Ammon's horn (tissue), 1 donor: Measurements from ENCODE around the gene CFAP43.

Experiments
- DNase-seq: peaks from one replicate; pipeline ENCODE4 v3.0.0-alpha.2; 2016; ENCODE audit warnings: low spot score

Gene CFAP43, protein sequence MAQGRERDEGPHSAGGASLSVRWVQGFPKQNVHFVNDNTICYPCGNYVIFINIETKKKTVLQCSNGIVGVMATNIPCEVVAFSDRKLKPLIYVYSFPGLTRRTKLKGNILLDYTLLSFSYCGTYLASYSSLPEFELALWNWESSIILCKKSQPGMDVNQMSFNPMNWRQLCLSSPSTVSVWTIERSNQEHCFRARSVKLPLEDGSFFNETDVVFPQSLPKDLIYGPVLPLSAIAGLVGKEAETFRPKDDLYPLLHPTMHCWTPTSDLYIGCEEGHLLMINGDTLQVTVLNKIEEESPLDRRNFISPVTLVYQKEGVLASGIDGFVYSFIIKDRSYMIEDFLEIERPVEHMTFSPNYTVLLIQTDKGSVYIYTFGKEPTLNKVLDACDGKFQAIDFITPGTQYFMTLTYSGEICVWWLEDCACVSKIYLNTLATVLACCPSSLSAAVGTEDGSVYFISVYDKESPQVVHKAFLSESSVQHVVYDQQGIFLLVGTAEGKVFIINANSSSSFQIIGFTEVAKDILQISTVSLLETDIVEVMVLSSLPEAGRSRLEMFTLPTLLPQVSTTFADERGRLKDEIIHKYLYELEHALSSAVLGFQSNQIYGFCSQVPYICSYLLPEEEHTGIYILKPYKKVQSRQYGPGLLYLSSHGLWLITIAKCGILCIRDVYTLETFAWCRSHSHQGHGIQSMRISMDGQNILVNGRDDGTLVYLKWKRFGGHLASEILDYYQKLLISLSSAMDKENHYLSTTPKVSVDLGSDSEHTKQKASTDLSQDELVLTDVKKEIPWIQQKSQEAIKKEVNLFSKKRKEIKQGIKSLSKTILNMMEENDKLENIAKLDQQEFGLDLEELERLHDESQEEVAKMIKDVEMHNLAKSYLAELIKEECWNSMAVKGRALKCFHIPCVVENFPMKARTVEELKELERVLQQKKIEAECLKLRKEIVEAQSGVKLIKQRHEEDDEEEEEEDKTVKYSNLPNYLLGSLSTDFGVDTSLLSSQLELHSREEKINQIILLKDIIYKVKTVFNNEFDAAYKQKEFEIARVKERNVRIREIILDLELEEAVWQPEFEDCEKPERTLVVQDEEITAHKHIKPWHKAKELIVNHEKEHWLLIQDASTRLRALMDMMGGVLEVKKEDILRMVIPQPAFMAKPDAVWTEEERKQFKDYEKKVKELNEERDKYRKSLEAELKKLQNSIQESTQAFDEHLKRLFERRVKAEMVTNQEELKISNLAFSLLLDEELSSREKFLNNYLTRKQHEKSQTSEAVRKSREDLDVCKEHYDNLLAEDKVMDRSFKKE (N-terminal part only)

GRCh38 chr10:104231784-104232612 is at the start of gene CFAP43:
CFAP43 (minus strand) TSS chr10:104232364; CDS start chr10:104232246, 118 bp downstream.
- DNase-seq: peak; percentile 98

- DNase-seq: no peak
Measured at GRCh38 chr10:104281694-104282093, 49.5 kb upstream of the CFAP43 start.

- DNase-seq: no peak
Measured at GRCh38 chr10:104279550-104280259, 47.5 kb upstream of the CFAP43 start.

GRCh38 chr10:104277785-104278184 is 45.6 kb upstream of the CFAP43 start:
- DNase-seq: no peak

DNA sequence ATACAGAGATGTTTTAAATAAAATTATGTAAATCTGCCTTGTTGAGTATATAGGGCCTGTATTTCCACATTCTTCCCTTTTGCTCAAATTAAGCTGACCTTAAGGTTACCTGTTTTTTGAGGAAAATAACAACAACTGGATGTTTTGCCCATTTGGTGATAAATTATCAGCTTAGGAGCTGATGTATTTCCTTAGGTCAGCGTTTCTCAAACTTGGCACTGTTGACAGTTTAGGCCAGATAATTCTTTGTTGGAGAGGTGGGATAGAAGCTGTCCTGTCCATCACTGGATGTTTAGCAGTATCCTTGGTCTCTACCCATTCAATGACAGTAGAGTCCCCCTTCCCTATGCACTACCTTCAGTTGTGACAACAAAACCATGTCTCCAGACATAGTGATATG is 44.0 kb upstream of the CFAP43 start:
- no peak for DNase-seq

GRCh38 chr10:104274762-104275721 is 42.9 kb upstream of the CFAP43 start:
- DNase-seq: peak; percentile 67

GRCh38 chr10:104273899-104274575 is 41.9 kb upstream of the CFAP43 start:
- no peak for DNase-seq

GRCh38 chr10:104273286-104273685 is 41.1 kb upstream of the CFAP43 start:
- no peak for DNase-seq

DNA sequence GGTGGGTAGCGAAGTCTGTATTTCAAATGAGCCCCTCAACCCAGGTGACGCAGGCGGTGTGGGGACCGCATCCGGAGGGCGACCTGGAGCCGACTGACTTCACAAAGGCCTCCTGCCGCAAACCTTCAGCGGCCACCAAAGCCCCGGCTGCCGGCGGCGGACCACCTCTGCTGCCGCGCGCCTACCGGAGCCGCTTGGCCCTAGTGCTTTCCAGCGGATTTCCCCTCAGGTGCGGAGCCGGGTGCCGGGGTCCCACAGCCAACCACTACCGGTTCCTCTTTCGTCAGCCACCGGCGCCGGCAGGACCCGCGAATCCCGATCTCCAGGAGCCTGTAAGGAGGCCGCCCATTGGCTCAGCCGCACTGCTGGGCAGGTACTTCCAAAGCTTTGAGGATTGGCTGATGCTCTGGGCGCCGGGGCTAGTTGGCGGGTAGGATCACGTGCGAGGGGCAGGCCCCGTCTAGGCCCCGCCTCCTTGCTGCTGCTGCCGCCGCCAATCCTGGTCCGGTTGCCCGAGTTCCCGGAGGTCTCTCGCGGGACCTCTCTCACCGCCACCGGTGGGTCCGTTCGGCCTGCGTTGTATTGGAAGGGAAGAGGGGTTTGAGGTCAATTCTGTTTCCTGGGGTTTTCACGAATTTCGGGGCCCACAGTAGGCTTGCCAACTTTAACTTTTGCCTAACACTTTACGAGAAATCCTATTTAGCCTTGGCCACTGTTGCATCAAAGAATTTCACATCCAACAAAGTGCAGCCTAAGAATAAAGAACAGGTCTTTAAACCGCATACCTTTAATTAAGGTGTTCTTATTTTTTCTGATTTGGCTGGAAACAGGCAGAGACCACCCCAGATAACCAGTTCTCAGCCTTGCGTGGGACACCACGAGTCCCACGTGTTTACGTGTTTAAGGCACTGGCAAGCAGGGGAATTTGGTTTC is 36.8 kb upstream of the CFAP43 start, which contains the start of gene GSTO2:
Gene GSTO2, plus strand, starts transcription at position 472 of the 933 bp plus-strand sequence. CDS start 5,732 bp downstream, outside the sequence.
- peak; percentile 99 for DNase-seq

GRCh38 chr10:104268405-104268712 is 36.2 kb upstream of the CFAP43 start:
- no peak for DNase-seq

DNA sequence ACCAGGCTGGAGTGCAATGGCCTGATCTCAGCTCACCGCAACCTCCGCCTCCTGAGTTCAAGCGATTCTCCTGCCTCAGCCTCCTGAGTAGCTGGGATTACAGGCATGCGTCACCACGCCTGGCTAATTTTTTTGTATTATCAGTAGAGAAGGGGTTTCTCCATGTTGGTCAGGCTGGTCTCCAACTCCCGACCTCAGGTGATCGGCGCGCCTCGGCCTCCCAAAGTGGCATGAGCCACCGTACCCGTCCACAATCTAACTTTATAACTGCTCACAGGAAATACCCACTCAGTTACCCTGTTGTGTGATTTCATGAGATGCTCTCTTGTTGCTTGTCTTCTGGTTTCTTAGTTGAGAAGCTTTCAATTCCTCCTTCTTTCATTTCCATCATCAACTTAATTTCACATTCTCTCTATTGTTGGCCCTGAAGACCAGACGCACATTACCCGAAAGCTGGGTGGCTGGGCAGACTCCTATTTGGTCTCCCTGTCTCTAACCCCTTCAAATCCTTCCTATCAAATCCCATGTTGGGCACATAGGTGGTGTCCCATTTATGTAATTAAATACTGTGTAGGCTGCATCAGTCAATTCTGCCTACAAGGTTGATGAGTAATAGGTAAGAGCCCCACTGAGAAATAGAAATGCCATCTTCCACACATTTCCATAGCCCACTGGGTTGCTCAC is 35.7 kb upstream of the CFAP43 start:
- DNase-seq: no peak

DNA sequence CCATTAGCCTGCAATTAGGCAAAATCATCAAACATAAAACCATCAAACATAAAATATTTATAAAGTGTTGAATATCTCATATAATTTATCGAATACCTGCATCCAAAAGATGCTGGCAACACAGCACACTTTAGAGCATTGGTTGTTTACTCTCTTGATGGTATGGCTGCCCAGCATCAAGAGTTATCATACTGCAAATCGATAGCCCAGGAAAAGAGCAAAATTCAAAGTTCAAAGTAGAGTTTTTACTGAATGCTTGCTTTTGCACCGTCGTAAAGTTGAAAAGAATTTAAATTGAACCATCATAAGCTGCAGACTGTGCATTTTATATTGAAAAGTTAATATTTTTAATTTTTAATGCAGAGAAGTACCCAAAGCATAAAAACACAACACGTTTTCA is 32.6 kb upstream of the CFAP43 start:
- no peak for DNase-seq

DNA sequence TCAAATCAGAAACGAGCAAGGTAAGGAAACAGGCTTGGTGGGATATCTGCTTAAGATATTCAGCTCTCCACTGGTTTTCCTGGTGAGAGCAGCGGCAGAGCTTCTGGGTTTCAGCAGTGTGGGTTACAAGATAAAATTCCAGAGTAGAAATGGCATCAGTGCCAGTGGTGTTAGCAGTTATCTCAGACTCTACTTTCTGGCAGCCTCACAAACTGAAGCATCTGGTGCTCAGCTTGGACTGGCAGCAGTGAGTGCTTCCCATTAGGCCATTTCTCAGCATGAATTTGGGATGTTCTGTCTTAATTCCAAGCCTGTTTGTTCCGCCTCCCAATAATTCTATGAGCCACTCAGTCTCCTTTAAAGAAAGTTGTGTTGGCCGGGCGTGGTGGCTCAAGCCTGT is 29.9 kb upstream of the CFAP43 start:
- DNase-seq: peak; percentile 39

- DNase-seq: no peak
Measured at GRCh38 chr10:104260775-104261115, 28.6 kb upstream of the CFAP43 start.

DNA sequence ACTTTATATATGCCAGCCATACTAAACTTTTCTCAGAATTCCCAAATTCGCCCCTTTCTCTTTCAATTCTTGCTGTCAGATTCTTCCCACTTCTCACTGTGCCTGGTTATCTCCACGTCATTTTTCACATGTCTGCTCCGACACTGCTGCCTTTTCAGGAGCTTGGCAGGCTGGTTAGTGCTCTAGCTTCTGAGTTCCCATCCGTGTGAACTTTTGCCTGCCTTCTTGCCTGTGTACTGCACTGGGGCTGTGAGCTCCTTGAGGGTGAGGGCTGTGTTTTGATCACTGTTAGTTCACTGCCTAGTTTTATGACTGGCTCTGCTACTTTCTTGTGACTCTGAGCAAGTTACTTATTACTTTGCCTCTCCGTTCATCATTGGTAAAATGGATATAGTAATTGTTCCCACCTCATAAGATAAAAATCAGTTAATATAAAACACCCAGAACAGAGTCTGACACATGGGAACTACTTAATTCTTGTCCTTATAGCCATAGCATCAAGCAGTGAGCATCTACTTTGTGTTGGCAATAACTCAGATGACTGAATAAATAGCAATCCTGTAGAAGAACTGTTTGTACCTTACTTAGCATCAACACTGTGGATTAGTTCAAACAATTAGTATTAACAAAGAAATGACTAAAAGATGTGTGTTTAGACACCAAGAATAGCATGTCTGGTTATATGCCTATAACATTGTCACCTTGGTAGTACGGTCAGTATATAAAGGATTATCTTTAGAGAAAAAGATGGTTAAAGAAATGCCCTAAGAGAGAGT is 28.0 kb upstream of the CFAP43 start:
- DNase-seq: no peak

DNA sequence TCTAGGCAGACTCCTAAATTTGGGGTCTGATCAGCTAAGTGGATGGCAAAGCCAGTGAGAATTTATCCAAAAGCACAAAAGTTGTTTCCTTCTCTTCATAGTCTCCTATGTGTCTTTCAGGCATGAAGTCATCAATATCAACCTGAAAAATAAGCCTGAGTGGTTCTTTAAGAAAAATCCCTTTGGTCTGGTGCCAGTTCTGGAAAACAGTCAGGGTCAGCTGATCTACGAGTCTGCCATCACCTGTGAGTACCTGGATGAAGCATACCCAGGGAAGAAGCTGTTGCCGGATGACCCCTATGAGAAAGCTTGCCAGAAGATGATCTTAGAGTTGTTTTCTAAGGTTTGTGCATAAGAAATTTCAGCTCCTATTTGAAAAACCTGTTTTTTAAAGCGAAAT is 27.3 kb upstream of the CFAP43 start:
- no peak for DNase-seq
